ENCODE results near the gene MOGAT1.

Gene MOGAT1

GRCh38 chr2:222653280-222653679 lies 18.2 kb upstream of the MOGAT1 start:
- Histone ChIP-seq H3K9me3 (no peaks in the 10 kb centered on the region), H3K27me3 (ENCODE audit: low read depth) (no peaks in the 10 kb centered on the region), H3K36me3 (replicated peaks) (peaks cover 20% of the 10 kb centered on the region), H3K4me3 (no peak overlapping the region), H3K4me1 (peaks cover 13% of the 10 kb centered on the region)
- no peak for DNase-seq (ENCODE audit: low spot score in 2 of 2)
- in situ Hi-C loops (cut with MboI; ENCODE audit: low sequenced_read_pairs), result no loop called here

GRCh38 chr2:222655787-222656525 lies 15.5 kb upstream of the MOGAT1 start, which contains the start of gene FARSB:
Gene FARSB (minus strand): TSS chr2:222656092. CDS start chr2:222656073, 19 bp downstream.
- Histone ChIP-seq H3K4me1 (peaks cover 16% of the 10 kb centered on the region), H3K36me3 (replicated peaks) (peaks cover 3% of the 10 kb centered on the region; the same call in 1 of the 2 replicates), H3K9me3 (no peaks in the 10 kb centered on the region; the same call in 1 of the 2 replicates), H3K27me3 (ENCODE audit: low read depth) (no peaks in the 10 kb centered on the region), H3K4me3 (peak within 1 kb of the TSS; percentile 91)
- peak; percentile 91 to 95 for DNase-seq (ENCODE audit: low spot score in 2 of 2)
- in situ Hi-C loops (cut with MboI; ENCODE audit: low sequenced_read_pairs), result no loop called here

GRCh38 chr2:222656526-222657446 lies 14.7 kb upstream of the MOGAT1 start:
- Histone ChIP-seq H3K4me3 (peak overlapping the region; percentile 91), H3K4me1 (peaks cover 16% of the 10 kb centered on the region), H3K27me3 (ENCODE audit: low read depth) (no peaks in the 10 kb centered on the region), H3K36me3 (replicated peaks) (peaks cover 3% of the 10 kb centered on the region; the same call in 1 of the 2 replicates), H3K9me3 (no peaks in the 10 kb centered on the region; the same call in 1 of the 2 replicates)
- DNase-seq (ENCODE audit: low spot score in 2 of 2), result peak in 1 of 2 experiments; percentile 11
- in situ Hi-C loops (cut with MboI; ENCODE audit: low sequenced_read_pairs), result no loop called here

- Histone ChIP-seq H3K4me1 (peaks cover 3% of the 10 kb centered on the region; the same call in 1 of the 2 replicates), H3K27me3 (ENCODE audit: low read depth) (no peaks in the 10 kb centered on the region), H3K36me3 (replicated peaks) (no peaks in the 10 kb centered on the region), H3K9me3 (no peaks in the 10 kb centered on the region; the same call in 1 of the 2 replicates), H3K4me3 (no peak overlapping the region)
- no peak for DNase-seq (ENCODE audit: low spot score in 2 of 2)
- in situ Hi-C loops (cut with MboI; ENCODE audit: low sequenced_read_pairs), result no loop called here
Observed at GRCh38 chr2:222663479-222663878, 8.0 kb upstream of the MOGAT1 start.

GRCh38 chr2:222668494-222669154 lies 2.8 kb upstream of the MOGAT1 start:
- Histone ChIP-seq H3K36me3 (replicated peaks) (no peaks in the 10 kb centered on the region), H3K4me1 (no peaks in the 10 kb centered on the region; the same call in 1 of the 2 replicates), H3K4me3 (no peak overlapping the region), H3K27me3 (ENCODE audit: low read depth) (peaks cover 15% of the 10 kb centered on the region), H3K9me3 (no peaks in the 10 kb centered on the region)
- no peak for DNase-seq (ENCODE audit: low spot score in 2 of 2)
- in situ Hi-C loops (cut with MboI; ENCODE audit: low sequenced_read_pairs), result no loop called here

GRCh38 chr2:222669353-222669752 lies 2.1 kb upstream of the MOGAT1 start:
- no peaks in the 10 kb centered on the region for H3K36me3 ChIP-seq (replicated peaks)
- in situ Hi-C loops (cut with MboI; ENCODE audit: low sequenced_read_pairs), result no loop called here
- no peaks in the 10 kb centered on the region for H3K9me3 ChIP-seq
- no peak overlapping the region for H3K4me3 ChIP-seq
- peaks cover 15% of the 10 kb centered on the region for H3K27me3 ChIP-seq (ENCODE audit: low read depth)
- no peak for DNase-seq (ENCODE audit: low spot score in 2 of 2)
- no peaks in the 10 kb centered on the region; the same call in 1 of the 2 replicates for H3K4me1 ChIP-seq

GRCh38 chr2:222670191-222671038 lies 1.0 kb upstream of the MOGAT1 start:
- no peak for DNase-seq (ENCODE audit: low spot score in 2 of 2)
- no peaks in the 10 kb centered on the region; the same call in 1 of the 2 replicates for H3K4me1 ChIP-seq
- peaks cover 18% of the 10 kb centered on the region for H3K27me3 ChIP-seq (ENCODE audit: low read depth)
- in situ Hi-C loops (cut with MboI; ENCODE audit: low sequenced_read_pairs), result no loop called here
- no peaks in the 10 kb centered on the region for H3K36me3 ChIP-seq (replicated peaks)
- no peak overlapping the region for H3K4me3 ChIP-seq
- H3K9me3 ChIP-seq, result no peaks in the 10 kb centered on the region

- no peaks in the 10 kb centered on the region; the same call in 1 of the 2 replicates for H3K4me1 ChIP-seq
- in situ Hi-C loops (cut with MboI; ENCODE audit: low sequenced_read_pairs), result no loop called here
- H3K9me3 ChIP-seq, result no peaks in the 10 kb centered on the region
- H3K4me3 ChIP-seq, result no peak overlapping the region
- peaks cover 26% of the 10 kb centered on the region for H3K27me3 ChIP-seq (ENCODE audit: low read depth)
- no peaks in the 10 kb centered on the region for H3K36me3 ChIP-seq (replicated peaks)
- no peak for DNase-seq (ENCODE audit: low spot score in 2 of 2)
Observed at GRCh38 chr2:222672068-222672401, 577 bp downstream of the MOGAT1 start.

- Histone ChIP-seq H3K4me3 (no peak overlapping the region), H3K27me3 (ENCODE audit: low read depth) (peaks cover 38% of the 10 kb centered on the region), H3K4me1 (no peaks in the 10 kb centered on the region; the same call in 1 of the 2 replicates), H3K9me3 (no peaks in the 10 kb centered on the region), H3K36me3 (replicated peaks) (no peaks in the 10 kb centered on the region)
- DNase-seq (ENCODE audit: low spot score in 2 of 2), result no peak
- in situ Hi-C loops (cut with MboI; ENCODE audit: low sequenced_read_pairs), result no loop called here
Observed at GRCh38 chr2:222673273-222673672, 1.8 kb downstream of the MOGAT1 start.

- H3K4me3 ChIP-seq, result no peak overlapping the region
- H3K36me3 ChIP-seq (replicated peaks), result no peaks in the 10 kb centered on the region
- H3K27me3 ChIP-seq (ENCODE audit: low read depth), result peaks cover 41% of the 10 kb centered on the region
- no peaks in the 10 kb centered on the region for H3K9me3 ChIP-seq
- in situ Hi-C loops (cut with MboI; ENCODE audit: low sequenced_read_pairs), result no loop called here
- H3K4me1 ChIP-seq, result no peaks in the 10 kb centered on the region; the same call in 1 of the 2 replicates
- DNase-seq (ENCODE audit: low spot score in 2 of 2), result no peak
Observed at GRCh38 chr2:222673883-222674282, 2.4 kb downstream of the MOGAT1 start.

- Histone ChIP-seq H3K27me3 (ENCODE audit: low read depth) (peaks cover 41% of the 10 kb centered on the region), H3K4me3 (no peak overlapping the region), H3K4me1 (0 out of 2 replicates have a peak, but pooled peaks cover 3% of the 10 kb centered on the region), H3K9me3 (no peaks in the 10 kb centered on the region), H3K36me3 (replicated peaks) (no peaks in the 10 kb centered on the region)
- in situ Hi-C loops (cut with MboI; ENCODE audit: low sequenced_read_pairs), result no loop called here
- DNase-seq (ENCODE audit: low spot score in 2 of 2), result no peak
Observed at GRCh38 chr2:222677981-222678380, 6.5 kb downstream of the MOGAT1 start.

- H3K4me3 ChIP-seq, result no peak overlapping the region
Observed at GRCh38 chr2:222683805-222684204, 12.3 kb downstream of the MOGAT1 start.

More at GRCh38 chr2:222683805-222684204, 12.3 kb downstream of the MOGAT1 start:
- DNase-seq (ENCODE audit: low spot score in 2 of 2), result no peak
- Histone ChIP-seq H3K9me3 (no peaks in the 10 kb centered on the region), H3K4me1 (0 out of 2 replicates have a peak, but pooled peaks cover 3% of the 10 kb centered on the region), H3K36me3 (replicated peaks) (no peaks in the 10 kb centered on the region), H3K27me3 (ENCODE audit: low read depth) (peaks cover 21% of the 10 kb centered on the region)
- in situ Hi-C loops (cut with MboI; ENCODE audit: low sequenced_read_pairs), result no loop called here
